LNCAP (cell line): Measurements from ENCODE around the gene HAAO.

Source experiments
- CTCF ChIP-seq: fragments of 450-650 bp; IDR thresholded peaks from 2 replicates; pipeline ENCODE4 v1.5.1; 2017; ENCODE audit warnings: mild to moderate bottlenecking

Gene HAAO

GRCh38 chr2:42794271-42795046 is 2.1 kb upstream of the HAAO start:
- no peak for TF ChIP-seq CTCF

GRCh38 chr2:42793334-42794270 is 1.2 kb upstream of the HAAO start:
- no peak for TF ChIP-seq CTCF

DNA sequence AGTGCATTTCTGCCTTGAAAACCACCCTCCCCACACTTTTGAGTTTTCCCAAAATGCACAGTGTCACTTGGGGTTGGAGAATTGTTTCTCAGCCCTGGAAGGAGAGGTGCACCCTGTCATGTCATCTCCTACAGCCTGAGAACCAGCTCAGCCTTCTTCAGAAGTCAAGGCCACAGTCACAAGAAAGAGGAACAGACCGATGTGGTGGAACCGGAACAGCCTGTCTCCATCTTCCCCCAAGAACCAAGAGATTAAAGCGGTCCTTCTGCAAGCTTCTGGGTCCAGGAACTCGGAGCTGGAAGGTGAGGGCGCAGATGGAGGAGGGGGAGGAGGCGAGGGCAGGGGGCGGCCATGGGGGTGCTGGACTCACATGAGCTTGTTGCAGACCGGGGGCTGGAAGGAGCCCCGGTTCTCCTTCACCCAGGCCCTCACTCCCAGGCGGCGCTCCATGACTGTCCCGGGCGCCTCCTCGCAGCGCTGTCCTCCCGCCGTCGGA is 248 bp downstream of the HAAO start:
- no peak for TF ChIP-seq CTCF

DNA sequence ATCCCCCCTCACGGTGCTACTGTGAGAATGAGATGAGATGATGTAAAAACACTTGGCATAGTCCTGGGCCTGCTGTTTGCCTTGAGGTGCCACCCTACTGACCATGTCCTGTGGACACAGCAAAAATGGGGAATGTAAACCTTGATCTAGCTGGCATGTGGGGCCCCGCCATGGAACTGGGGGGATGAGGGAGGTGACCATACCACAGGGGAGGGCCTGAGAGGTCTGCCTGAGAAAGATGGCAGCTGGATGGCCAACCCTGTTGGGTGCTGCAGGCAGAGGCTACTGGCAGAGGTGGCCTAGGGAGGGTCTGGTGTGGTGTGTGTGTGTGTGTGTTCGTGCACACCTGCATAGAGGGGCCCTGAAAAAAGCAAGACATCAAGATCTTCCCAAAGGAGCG is 777 bp downstream of the HAAO start:
- TF ChIP-seq CTCF = no peak

- no peak for TF ChIP-seq CTCF
Measured at GRCh38 chr2:42789751-42790150, 2.6 kb downstream of the HAAO start.

GRCh38 chr2:42788882-42789281 is 3.5 kb downstream of the HAAO start:
- TF ChIP-seq CTCF = no peak

DNA sequence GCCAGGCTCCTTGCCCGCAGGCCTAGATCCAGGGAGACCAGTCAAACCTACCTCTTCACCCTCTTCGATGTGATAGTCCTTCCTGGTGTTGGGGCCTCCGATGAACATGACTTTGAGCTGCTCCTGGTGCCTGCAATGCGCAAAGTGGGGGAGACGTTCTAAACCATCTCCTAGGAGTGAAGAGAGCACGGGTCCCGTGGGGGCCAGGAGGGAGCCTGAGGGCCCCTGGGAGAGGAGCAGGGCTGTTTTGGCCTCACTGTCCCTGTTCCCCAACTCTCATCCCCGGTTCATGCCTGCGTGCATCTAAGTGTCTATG is 3.9 kb downstream of the HAAO start:
- TF ChIP-seq CTCF = no peak
